HCT116 (cell line): ENCODE results near the gene CD63. TPM values are rescaled to one million over a fixed set of nuclear protein-coding genes. Genes with fewer than 3 reads are reported as not detected.
A peak's percentile ranks its signal among the peaks of the same experiment; 100 is the strongest.

ENCODE experiments used
- ATAC-seq: fragments of 200-7000 bp; cut with Tn5 transposase; 2 replicates; pipeline ENCODE4 v1.9.1; 2020; ENCODE audit warnings: mild to moderate bottlenecking, moderate library complexity
- BruUV-seq: library from RNA; stranded (reverse); fragments of 400-500 nt; replicated peaks from 2 replicates; lab custom pipeline; 2021; lab: Mats Ljungman, UMichigan
- CTCF ChIA-PET: fragments of 300-600 bp; sonication (Branson Sonifier 250); formaldehyde crosslinking; loops from one replicate; lab custom pipeline; 2021; ENCODE audit warnings: antibody characterized with exemption; lab: Charles Lee
- POLR2A ChIA-PET: fragments of 300-600, 350-600 bp; sonication (Branson Sonifier 250); formaldehyde crosslinking; loops from one replicate; lab custom pipeline; 2021; ENCODE audit warnings: antibody characterized with exemption; lab: Charles Lee
- RAD21 ChIA-PET, 2 experiments: fragments of 300-600 bp; sonication (Branson Sonifier 250); formaldehyde crosslinking; loops; one replicate each; lab custom pipeline; 2023; ENCODE audit warnings: low total read pairs in 2 of 2; ENCODE audit not compliant: uncharacterized antibody in 2 of 2, unreplicated experiment in 2 of 2, low non-redundant PET in 1 of 2; lab: Charles Lee
- DNase-seq: peaks from one replicate; pipeline ENCODE4 v3.0.0-alpha.2; 2010; ENCODE audit warnings: low read depth, low spot score
- H2AFZ ChIP-seq: fragments of 200-600 bp; shearing (Covaris generic), sonication (generic); 2 replicates; pipeline ENCODE4 v1.6.1; 2017; ENCODE audit warnings: low read depth, mixed run types, mixed read lengths, antibody characterized with exemption, low read length; ENCODE audit not compliant: poor library complexity, severe bottlenecking
- H3K27ac ChIP-seq: 2 replicates; pipeline ENCODE4 v1.5.1; 2012; ENCODE audit warnings: low read depth, low read length
- H3K27me3 ChIP-seq: fragments of 200-600 bp; sonication (generic); 2 replicates; pipeline ENCODE4 v1.6.1; 2016; ENCODE audit warnings: mixed run types, low read length, mixed read lengths; ENCODE audit not compliant: insufficient read depth
- H3K36me3 ChIP-seq, 2 experiments: fragments of 200-500 bp in 1 of 2; fragments of 200-600 bp in 1 of 2; sonication (Bioruptor generic) in 1 of 2; sonication (generic) in 1 of 2; 2 replicates each; pipeline versions ENCODE4 v1.5.1 to v1.6.1; 2014 to 2016; ENCODE audit warnings: low read length in 2 of 2, inconsistent platforms in 1 of 2, mixed read lengths in 1 of 2, mixed run types in 1 of 2; ENCODE audit not compliant: insufficient read depth in 2 of 2, control insufficient read depth in 1 of 2
- H3K4me1 ChIP-seq, 2 experiments: fragments of 200-600 bp in 1 of 2; sonication (generic) in 1 of 2; 2 replicates each; pipeline versions ENCODE4 v1.5.1 to v1.6.1; 2012 to 2017; ENCODE audit warnings: low read length in 2 of 2, inconsistent platforms in 1 of 2, mild to moderate bottlenecking in 1 of 2, mixed read lengths in 1 of 2, mixed run types in 1 of 2, moderate library complexity in 1 of 2; ENCODE audit not compliant: insufficient read depth in 2 of 2, control insufficient read depth in 1 of 2
- H3K4me2 ChIP-seq: fragments of 200-600 bp; sonication (generic); 2 replicates; pipeline ENCODE4 v1.6.1; 2017; ENCODE audit warnings: mixed run types, low read length, mixed read lengths
- H3K4me3 ChIP-seq, 2 experiments: fragments of 200-600 bp in 1 of 2; sonication (generic) in 1 of 2; replicated peaks in 1 of 2; 2 replicates each; pipeline ENCODE4 v1.5.1; 2011 to 2016; ENCODE audit warnings: low read length in 2 of 2, control low read depth in 1 of 2, low read depth in 1 of 2, mild to moderate bottlenecking in 1 of 2, mixed read lengths in 1 of 2, mixed run types in 1 of 2
- H3K79me2 ChIP-seq: fragments of 200-600 bp; sonication (generic); 2 replicates; pipeline ENCODE4 v1.6.1; 2017; ENCODE audit warnings: mild to moderate bottlenecking, mixed run types, low read length, moderate library complexity, mixed read lengths; ENCODE audit not compliant: insufficient read depth
- H3K9ac ChIP-seq: fragments of 200-600 bp; sonication (generic); 2 replicates; pipeline ENCODE4 v1.6.1; 2016; ENCODE audit warnings: low read length, mixed read lengths
- H3K9me2 ChIP-seq: fragments of 200-600 bp; sonication (generic), shearing (Covaris generic); 2 replicates; pipeline ENCODE4 v1.6.1; 2017; ENCODE audit warnings: mixed run types, mild to moderate bottlenecking, moderate library complexity; ENCODE audit not compliant: insufficient read depth
- H3K9me3 ChIP-seq, 2 experiments: fragments of 200-500 bp in 1 of 2; fragments of 200-600 bp in 1 of 2; sonication (Bioruptor generic) in 1 of 2; sonication (generic) in 1 of 2; 2 replicates each; pipeline ENCODE4 v1.6.1; 2014 to 2017; ENCODE audit warnings: low read length in 2 of 2, mixed read lengths in 2 of 2, inconsistent platforms in 1 of 2, low read depth in 1 of 2, mild to moderate bottlenecking in 1 of 2, mixed run types in 1 of 2, moderate library complexity in 1 of 2; ENCODE audit not compliant: control insufficient read depth in 1 of 2, insufficient read depth in 1 of 2
- H4K20me1 ChIP-seq: fragments of 200-600 bp; sonication (generic), shearing (Covaris generic); 2 replicates; pipeline ENCODE4 v1.6.1; 2017; ENCODE audit warnings: mixed run types, mild to moderate bottlenecking, moderate library complexity; ENCODE audit not compliant: insufficient read depth
- CTCF ChIP-seq, 3 experiments: fragments of 200-600 bp in 1 of 3; sonication (generic) in 1 of 3; IDR thresholded peaks in 2 of 3; conservative IDR thresholded peaks in 1 of 3; 2 replicates each; pipeline ENCODE4 v1.5.1; 2012 to 2017; ENCODE audit warnings: low read depth in 2 of 3, low read length in 2 of 3, antibody characterized with exemption in 1 of 3, borderline replicate concordance in 1 of 3, control low read depth in 1 of 3, mild to moderate bottlenecking in 1 of 3, mixed read lengths in 1 of 3, mixed run types in 1 of 3, moderate library complexity in 1 of 3; ENCODE audit not compliant: insufficient read depth in 1 of 3
- EGR1 ChIP-seq: IDR thresholded peaks from 2 replicates; pipeline ENCODE4 v1.6.1; 2012; ENCODE audit warnings: low read depth
- EZH2phosphoT487 ChIP-seq: fragments of 200-600 bp; IDR thresholded peaks from 2 replicates; pipeline ENCODE4 v1.6.1; 2018; ENCODE audit warnings: antibody characterized with exemption, borderline replicate concordance
- FOSL1 ChIP-seq: IDR thresholded peaks from 2 replicates; pipeline ENCODE4 v1.6.1; 2012; ENCODE audit warnings: low read depth
- POLR2AphosphoS5 ChIP-seq: IDR thresholded peaks from 2 replicates; pipeline ENCODE4 v1.6.1; 2011; ENCODE audit warnings: mild to moderate bottlenecking, low read depth, low read length, moderate library complexity
- TCF7L2 ChIP-seq: IDR thresholded peaks from 2 replicates; pipeline ENCODE4 v1.7.0; 2011; ENCODE audit warnings: borderline replicate concordance, inconsistent platforms; ENCODE audit not compliant: insufficient read depth, insufficient read length; ENCODE audit errors: extremely low read depth
- intact Hi-C: fragments of 100-400 bp; cut with micrococcal nuclease; formaldehyde crosslinking; loops from 2 replicates; pipeline ENCODE4 v1.10.0; 2022
- total RNA-seq: library from RNA; stranded (reverse); gene quantifications from one replicate; pipeline ENCODE4 v1.2.1, GENCODE V29; 2021; ENCODE audit not compliant: unreplicated experiment
- TF ChIP-seq, protein P1 (sequence below): IDR thresholded peaks from 2 replicates; pipeline ENCODE4 v1.6.1; 2012
- TF ChIP-seq, protein P2 (sequence below): IDR thresholded peaks from 2 replicates; pipeline ENCODE4 v1.6.1; 2011; ENCODE audit warnings: mild to moderate bottlenecking, low read length, moderate library complexity; ENCODE audit not compliant: insufficient replicate concordance; ENCODE audit errors: extremely low read depth

CD63 gene
- total RNA-seq, 1 experiment from 2014 or later: 355 TPM

GRCh38 chr12:55724940-55725309 lies 3.9 kb downstream of the CD63 start:
- no peak overlapping the region for H3K9ac ChIP-seq
- H3K9me3 ChIP-seq: no peaks in the 10 kb centered on the region
- peaks cover 26 to 60% of the 10 kb centered on the region in 2 experiments for H3K4me1 ChIP-seq
- intact Hi-C loops: no loop called here
- ChIA-PET POLR2A (interaction anchor here (0.7 to 1.8 kb wide), 3 partner anchors 13 to 393 kb away, joined by 3 to 9 read pairs (median 3); partner anchors contain the start of gene ZC3H10), RAD21 (interaction anchor here (0.8 to 1.4 kb wide), 3 partner anchors 9 to 12 kb away, joined by 3 to 11 read pairs (median 4); no protein-coding TSS in a partner anchor), CTCF (interaction anchor here (1.0 to 2.1 kb wide), 6 partner anchors 9 to 96 kb away, joined by 3 to 49 read pairs (median 8); partner anchors contain the start of gene BLOC1S1)
- peaks cover 9 to 41% of the 10 kb centered on the region in 2 experiments; a peak in 3 of 4 replicates for H3K36me3 ChIP-seq
- DNase-seq (no peak), ATAC-seq (no peak)
- peaks cover 22% of the 10 kb centered on the region for H3K79me2 ChIP-seq
- H4K20me1 ChIP-seq: no peaks in the 10 kb centered on the region
- H3K9me2 ChIP-seq: no peaks in the 10 kb centered on the region
- no peak overlapping the region for H3K4me3 ChIP-seq
- H2AFZ ChIP-seq: no peak overlapping the region
- H3K4me2 ChIP-seq: no peak overlapping the region
- TF ChIP-seq POLR2AphosphoS5: peak; percentile 17
- no peak for TF ChIP-seq EGR1
- BruUV-seq: no TSS peak
- 0 out of 2 replicates have a peak overlapping the region, but pooled peaks have one; percentile 6 for H3K27ac ChIP-seq
- no peaks in the 10 kb centered on the region for H3K27me3 ChIP-seq

DNA sequence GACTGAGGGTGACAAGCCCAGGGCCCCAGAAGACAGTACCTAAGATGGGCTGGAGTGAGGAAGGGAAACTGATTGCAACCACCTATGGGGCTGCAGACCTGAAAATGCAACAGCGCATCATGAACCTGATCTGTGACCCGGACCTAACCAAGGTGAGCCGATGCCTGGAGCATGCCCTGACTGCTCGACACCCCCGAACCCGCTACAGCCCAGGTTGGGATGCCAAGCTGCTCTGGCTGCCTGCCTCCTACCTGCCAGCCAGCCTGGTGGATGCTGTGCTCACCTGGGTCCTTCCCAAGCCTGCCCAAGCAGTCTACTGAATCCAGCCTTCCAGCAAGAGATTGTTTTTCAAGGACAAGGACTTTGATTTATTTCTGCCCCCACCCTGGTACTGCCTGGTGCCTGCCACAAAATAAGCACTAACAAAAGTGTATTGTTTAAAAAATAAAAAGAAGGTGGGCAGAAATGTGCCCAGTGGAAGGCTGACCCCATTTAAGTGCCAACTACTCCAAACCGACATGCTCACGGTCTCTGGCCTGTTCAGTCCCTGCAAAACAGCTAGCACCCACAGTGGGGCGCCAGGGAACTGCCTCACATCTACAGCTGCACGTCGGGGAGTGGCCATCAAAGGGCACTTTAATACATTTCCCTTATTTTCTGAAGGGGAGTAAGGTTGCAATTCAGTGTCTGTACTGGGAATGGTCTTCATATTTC lies 4.4 kb downstream of the CD63 start:
- Histone ChIP-seq H3K9ac (no peak overlapping the region), H3K4me1 (peaks cover 26 to 60% of the 10 kb centered on the region in 2 experiments), H3K27ac (no peak overlapping the region; the same call in 1 of the 2 replicates), H3K9me3 (no peaks in the 10 kb centered on the region), H3K9me2 (no peaks in the 10 kb centered on the region), H3K4me2 (no peak overlapping the region), H3K4me3 (no peak overlapping the region), H3K79me2 (peaks cover 22% of the 10 kb centered on the region), H3K27me3 (no peaks in the 10 kb centered on the region), H4K20me1 (no peaks in the 10 kb centered on the region), H3K36me3 (peaks cover 9 to 41% of the 10 kb centered on the region in 2 experiments; a peak in 3 of 4 replicates), H2AFZ (no peak overlapping the region)
- ATAC-seq (peak; percentile 35), DNase-seq (no peak)
- ChIA-PET CTCF (interaction anchor here (1.0 to 2.1 kb wide), 6 partner anchors 9 to 96 kb away, joined by 3 to 49 read pairs (median 8); partner anchors contain the start of gene BLOC1S1), RAD21 (interaction anchor here (0.8 to 1.4 kb wide), 3 partner anchors 9 to 13 kb away, joined by 3 to 11 read pairs (median 4); no protein-coding TSS in a partner anchor), POLR2A (interaction anchor here (0.7 to 1.8 kb wide), 3 partner anchors 14 to 394 kb away, joined by 3 to 9 read pairs (median 3); partner anchors contain the start of gene ZC3H10)
- BruUV-seq: no TSS peak
- intact Hi-C loops: no loop called here
- TF ChIP-seq FOSL1: no peak
- no peak for TF ChIP-seq EZH2phosphoT487
- TF ChIP-seq TCF7L2: no peak
- TF ChIP-seq, protein P1, sequence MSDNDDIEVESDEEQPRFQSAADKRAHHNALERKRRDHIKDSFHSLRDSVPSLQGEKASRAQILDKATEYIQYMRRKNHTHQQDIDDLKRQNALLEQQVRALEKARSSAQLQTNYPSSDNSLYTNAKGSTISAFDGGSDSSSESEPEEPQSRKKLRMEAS: no peak
- peak in 2 of 3 experiments; percentile 81 to 83; a peak in 4 of 6 replicates for TF ChIP-seq CTCF (IDR thresholded peaks at IDR 0.05 in 2 of 3, conservative IDR thresholded peaks at IDR 0.05 in 1 of 3; ENCODE audit: borderline replicate concordance in 1 of 3, insufficient read depth in 1 of 3, low read depth in 2 of 3, low read length in 2 of 3)
- TF ChIP-seq, protein P2, sequence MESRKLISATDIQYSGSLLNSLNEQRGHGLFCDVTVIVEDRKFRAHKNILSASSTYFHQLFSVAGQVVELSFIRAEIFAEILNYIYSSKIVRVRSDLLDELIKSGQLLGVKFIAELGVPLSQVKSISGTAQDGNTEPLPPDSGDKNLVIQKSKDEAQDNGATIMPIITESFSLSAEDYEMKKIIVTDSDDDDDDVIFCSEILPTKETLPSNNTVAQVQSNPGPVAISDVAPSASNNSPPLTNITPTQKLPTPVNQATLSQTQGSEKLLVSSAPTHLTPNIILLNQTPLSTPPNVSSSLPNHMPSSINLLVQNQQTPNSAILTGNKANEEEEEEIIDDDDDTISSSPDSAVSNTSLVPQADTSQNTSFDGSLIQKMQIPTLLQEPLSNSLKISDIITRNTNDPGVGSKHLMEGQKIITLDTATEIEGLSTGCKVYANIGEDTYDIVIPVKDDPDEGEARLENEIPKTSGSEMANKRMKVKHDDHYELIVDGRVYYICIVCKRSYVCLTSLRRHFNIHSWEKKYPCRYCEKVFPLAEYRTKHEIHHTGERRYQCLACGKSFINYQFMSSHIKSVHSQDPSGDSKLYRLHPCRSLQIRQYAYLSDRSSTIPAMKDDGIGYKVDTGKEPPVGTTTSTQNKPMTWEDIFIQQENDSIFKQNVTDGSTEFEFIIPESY: no peak
- TF ChIP-seq EGR1: no peak
